HG02970 (cell line): ENCODE results near the gene ADH5.
"Not testable (repeated sequence)": the region's sequence is repeated elsewhere in the genome, so short reads cannot be mapped to it uniquely, and the experiment has no call there.

ENCODE experiments used
- ATAC-seq: cut with Tn5 transposase; IDR thresholded peaks from one replicate; pipeline ENCODE4 v1.9.1; 2021; ENCODE audit warnings: mild to moderate bottlenecking, moderate library complexity, moderate number of reproducible peaks; ENCODE audit not compliant: unreplicated experiment, low FRiP score

Gene ADH5

DNA sequence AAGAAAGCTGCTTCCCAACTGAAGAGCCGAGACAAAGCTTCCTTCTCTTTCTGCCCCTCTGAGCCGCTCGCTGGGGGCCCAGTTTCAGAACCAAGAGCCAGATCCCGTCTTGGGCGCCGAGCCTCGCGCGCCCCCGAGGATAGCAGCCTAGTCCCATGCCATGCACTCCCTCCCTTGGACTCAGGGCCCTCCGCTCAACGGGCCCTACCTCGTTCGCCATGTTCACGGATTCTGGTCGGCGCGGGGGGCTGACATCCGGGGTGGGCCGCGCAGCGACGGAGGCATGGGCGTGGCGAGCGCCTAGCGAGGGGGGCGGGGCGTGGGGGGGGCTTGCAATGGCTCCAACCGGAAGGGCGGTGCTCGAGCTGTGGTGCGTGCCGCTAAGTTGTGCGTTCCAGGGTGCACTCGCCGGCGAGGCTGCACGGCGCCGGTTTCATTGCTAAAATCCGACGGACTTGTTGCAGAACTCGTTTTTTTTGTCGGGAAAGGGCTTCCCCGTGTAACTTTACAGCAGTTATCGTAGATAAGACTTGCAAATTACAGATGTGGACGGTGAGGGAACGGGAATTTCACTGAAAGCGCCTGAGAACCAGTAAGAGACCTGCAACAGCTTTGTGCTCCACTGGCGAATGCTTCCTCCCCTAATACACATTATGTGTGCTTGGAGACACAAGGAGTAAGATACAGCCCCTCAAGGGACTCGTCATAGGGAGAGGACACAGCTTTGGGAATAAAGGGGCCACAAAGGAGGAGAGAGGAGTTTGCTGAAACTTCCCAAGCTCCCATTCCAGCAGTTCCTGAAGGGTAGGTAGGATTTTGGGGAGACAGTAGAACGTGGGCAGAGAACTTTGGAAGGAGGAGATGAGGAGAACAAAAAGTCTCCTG is at the start of gene ADH5:
Gene ADH5, minus strand, starts transcription at position 308 of the 885 bp plus-strand sequence. Its CDS starts 88 bp downstream, at position 220.
- peak; percentile 98 for ATAC-seq

DNA sequence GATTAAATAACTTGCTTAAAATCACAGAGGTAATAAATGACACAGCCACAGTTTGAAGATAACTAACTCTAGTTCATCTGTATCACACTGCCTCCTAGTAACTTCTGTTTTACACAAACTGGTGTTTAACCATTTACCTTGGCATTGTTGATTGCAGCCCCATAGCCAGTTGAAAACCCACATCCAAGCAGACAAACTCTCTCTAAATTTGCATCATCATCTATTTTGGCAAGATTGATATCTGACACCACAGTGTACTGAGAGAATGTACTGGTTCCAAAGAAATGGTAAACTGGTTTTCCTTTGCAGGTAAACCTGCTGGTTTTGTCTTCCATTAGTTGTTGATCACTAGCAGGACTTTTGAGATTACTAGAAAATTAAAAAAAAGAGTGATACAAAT is 47.7 kb upstream of the ADH5 start:
- ATAC-seq, result no peak

DNA sequence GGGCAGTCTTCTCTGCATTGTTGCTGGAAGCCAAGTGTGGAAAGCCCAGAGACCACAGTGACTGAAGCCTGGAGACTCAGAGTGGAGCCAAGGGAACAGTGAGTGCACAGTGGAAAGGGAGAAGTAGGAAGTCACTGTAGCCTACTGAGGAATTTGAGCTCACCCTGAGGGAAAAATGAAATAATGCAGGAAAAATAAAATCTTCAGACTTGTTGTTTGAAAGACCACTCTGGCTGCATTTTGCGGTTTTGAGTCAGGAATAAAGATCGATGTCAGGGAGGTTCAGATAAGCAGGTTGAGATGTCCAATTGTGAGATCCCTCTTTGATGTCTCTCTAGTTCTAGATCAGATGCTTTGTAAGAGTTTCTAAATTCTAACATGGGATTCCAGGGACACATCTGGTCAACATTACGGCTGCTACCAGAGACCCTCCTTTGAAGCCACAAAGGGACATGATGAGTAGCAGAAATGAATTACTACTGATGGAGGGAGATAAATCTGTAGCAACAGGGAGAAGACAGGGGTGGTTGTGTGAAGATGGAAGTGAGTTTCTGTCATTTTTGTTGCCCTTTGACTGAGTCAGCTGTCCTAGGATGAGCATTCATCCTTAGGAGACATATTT is 47.1 kb upstream of the ADH5 start:
- no peak for ATAC-seq

DNA sequence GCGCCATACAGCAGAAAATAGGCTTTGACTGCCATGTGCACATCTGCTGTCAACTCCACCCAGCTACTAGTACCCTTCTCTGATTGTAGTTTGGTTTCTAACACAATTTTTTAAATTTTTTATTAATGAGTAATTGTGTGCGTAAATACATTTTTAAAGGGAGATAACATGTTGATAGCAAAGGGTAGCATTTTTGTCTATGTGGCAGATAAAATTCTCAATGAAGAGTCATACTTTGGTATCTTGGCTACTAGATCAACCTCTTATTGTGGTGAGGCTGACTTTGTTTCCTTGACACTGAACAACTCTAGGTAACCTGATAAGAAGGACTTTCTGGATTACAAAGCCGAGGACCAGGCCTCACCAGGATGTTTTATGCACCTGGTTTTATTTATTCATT is 46.0 kb upstream of the ADH5 start:
- ATAC-seq, result no peak

DNA sequence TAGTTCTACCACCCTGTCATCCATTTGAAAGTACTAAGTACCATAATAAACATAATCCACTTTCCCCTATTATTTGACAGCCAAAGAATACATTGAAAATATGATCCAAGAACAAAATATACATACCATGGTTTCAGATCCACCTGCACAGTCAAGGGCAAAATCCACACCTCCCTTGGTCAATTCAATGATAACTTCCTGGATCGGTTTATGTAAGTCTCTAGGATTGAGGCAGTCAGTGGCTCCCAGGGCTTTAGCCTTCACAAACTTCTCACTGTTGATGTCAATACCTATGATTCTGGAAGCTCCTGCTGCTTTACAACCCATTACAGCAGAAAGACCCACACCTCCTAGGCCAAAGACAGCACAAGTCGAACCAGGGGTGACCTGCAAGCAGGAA is 42.8 kb upstream of the ADH5 start:
- no peak for ATAC-seq

DNA sequence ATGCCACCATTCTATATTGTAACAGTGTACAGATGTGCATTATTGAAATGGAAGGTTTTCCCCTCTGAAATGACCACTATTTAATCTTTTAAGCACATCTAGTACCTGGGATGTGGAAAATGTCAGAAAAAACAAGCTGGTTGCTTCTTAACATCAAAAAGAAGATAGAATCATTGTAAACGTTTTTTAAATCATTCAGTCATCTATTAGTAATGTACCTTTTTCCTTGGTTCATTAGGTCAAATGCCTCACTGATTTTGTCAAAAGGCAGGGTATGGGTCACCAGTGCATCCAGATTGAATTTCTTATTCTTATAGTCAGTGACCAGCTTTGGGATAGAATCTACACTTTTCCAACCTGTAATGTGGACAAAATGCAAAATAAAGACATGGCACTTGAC is 37.8 kb upstream of the ADH5 start:
- ATAC-seq, result no peak

DNA sequence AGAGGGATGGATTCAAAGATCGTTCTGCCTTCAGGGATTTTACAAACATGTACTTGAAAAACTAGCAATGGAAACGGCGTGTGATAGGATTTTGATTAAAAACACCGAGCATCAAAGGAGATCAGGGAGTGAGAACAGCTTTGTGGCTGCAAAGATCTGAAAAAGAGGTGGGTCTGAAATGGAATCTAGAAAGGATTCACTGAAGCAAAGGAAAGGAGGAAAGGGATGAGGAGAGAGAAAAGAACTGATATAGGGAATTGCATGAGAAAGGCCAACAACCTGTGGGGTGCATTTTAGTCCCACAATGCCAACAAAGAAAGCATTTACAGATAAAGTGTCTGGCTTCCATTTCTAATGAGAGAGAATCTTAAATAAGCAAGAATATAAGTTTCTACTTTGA is 32.4 kb upstream of the ADH5 start:
- ATAC-seq, result no peak

DNA sequence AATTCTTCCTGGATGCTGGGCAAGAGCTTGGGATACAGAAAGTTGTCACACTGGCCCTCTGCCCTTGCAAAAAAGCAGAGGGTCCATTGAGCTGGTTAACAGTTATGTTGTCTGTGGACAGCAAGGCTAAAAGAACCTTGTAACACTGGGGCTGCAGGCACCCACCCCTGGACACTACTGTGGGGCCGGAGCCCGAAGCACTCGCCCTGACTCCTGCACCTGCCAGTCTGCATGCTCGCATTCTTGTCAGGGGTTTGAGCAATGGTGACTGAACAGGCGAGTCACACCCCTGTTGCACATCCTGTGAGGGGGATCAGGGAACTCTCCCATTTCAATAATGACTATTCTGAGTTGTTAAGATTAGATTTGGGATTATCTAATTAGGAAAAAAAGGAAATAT is 31.9 kb upstream of the ADH5 start:
- no peak for ATAC-seq

DNA sequence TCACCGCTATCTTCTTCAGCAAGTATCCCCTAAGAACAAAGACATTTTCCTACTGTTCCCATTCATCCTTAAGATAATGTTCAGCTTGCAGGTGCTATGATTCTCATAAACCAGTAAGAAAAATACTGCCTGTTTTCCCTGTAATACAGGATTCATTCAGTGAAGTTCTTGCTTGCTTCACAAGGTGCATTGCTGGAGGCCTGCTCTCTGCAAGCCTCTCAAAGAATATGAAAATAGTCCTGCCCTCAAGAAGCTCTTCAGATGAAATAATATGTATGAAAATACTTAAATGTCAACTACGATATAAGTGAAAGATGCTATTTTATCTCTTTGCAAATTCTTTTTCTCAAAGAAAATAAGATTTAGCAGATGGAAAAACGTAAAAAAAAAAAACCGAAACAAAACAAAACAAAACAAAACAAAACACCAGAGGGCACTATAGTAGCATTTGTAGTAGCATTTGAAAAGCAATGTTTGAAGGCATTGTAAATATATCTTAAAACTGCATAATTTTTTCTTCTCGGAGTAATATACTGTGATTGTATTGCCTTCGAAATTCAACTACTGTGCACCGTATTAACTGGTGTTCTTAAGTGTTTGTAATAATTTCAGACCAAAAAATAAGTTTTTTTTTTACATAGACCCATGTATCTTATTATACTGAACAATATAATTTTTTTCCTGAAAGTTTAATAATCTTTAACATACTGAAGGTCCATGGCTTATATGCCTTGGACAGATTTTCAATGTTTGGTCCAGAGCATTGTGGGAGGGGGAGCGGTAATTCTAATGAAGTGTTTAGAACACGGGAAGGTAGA is 29.5 kb upstream of the ADH5 start:
- ATAC-seq, result no peak

DNA sequence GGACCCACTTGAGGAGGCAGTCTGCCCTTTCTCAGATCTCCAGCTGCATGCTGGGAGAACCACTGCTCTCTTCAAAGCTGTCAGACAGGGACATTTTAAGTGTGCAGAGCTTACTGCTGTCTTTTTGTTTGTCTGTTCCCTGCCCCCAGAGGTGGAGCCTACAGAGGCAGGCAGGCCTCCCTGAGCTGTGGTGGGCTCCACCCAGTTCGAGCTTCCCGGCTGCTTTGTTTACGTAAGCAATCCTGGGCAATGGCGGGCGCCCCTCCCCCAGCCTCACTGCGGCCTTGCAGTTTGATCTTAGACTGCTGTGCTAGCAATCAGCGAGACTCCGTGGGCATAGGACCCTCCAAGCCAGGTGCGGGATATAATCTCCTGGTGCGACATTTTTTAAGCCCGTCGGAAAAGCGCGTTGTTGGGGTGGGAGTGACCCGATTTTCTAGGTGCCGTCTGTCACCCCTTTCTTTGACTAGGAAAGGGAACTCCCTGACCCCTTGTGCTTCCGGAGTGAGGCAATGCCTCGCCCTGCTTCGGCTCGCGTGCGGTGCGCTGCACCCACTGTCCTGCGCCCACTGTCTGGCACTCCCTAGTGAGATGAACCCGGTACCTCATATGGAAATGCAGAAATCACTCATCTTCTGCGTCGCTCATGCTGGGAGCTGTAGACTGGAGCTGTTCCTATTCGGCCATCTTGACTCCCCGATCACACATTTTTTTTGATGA is 28.7 kb upstream of the ADH5 start:
- ATAC-seq, result not testable (repeated sequence)

DNA sequence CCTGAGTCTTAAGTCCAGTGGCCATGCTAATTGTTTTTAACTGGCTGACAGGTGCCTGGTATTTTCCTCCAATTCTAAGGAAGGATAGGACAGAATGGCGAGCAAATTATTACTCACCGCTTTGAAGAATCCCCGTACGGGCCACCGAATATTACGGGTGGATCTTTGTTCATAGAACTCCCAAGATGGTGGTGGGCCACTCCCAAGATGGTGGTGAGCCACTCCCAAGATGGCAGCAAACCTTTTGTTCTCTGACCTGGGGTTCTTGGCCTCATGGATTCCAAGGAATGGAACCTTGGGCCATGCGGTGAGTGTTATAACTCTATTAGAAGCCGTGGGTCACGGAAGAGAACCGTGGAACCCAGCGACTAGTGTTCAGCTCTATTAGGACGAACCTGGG is 20.7 kb upstream of the ADH5 start:
- not testable (repeated sequence) for ATAC-seq

DNA sequence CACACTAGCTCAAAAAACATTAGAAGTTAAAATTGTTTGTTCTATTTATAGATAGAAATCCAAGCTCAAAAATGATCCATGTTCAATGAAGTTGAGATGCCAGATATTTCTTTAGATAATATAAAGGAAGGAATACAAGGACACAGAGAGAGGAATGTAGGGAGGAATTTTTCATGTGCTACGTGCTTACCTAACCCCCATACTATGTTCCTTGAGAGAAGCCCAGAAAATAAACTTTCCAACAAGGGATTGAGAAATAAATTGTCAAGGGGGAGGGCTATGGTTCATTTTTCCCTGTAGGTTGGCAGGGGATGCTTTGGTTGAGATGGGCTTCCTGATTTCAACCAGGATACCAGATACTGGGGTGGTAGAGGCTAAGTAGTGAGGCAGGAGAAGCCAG is 15.6 kb upstream of the ADH5 start:
- no peak for ATAC-seq

DNA sequence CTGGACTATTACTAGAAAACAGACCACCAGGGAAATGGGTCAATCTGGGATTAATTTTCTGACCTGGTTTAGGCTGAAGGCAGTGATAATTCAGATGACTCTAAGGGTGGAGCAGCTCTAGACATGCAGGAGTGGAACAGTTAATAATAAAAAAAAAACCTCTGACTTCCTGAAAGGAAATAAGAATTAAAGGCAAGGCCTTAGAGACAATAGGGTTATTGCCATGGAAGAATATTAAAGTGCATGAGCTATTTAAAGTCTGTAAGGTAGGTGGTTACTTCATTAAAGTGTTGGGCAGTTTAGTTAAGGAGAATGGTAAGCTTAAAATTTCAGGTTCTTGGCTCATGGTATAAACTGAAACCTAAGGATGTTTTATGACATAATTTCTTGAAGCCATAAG is 14.6 kb upstream of the ADH5 start:
- no peak for ATAC-seq

DNA sequence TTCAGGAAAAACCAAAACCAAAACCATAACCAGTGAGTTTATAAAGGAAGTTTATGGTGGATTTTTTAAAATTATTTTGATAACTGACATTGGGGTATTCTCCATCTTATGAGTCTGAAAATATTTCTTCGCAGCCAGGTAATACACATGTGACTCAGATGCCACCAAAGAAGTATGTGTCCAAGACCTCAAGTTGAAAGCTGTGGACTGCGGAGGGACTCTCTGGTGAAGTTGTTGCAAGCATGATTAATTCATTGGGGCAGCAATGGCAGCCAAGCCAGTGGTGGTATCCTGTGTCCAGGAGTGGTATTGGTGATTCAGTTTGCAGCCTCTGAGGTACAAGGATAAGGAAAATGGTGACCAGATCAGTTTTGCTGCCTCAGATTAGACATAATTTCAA is 14.0 kb upstream of the ADH5 start:
- no peak for ATAC-seq

DNA sequence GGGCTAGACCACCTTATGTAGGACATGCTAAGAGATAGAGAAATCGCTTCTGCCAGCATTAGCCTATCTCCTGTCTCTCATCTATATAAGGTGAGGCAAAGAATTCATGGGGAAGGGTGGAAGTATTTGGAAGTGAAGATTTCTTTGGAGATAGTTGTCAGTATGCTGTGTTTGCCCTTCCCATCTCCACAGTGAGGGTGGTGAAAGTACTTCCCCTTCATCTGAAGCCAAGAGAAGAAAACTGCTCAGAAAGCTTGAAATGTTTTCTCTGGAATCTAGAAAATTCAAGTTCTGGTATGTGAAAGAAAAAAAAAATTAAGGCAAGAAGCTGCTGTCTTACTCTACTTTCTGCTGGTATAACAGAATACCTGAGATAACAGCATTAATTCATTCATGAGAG is 12.3 kb upstream of the ADH5 start:
- no peak for ATAC-seq

DNA sequence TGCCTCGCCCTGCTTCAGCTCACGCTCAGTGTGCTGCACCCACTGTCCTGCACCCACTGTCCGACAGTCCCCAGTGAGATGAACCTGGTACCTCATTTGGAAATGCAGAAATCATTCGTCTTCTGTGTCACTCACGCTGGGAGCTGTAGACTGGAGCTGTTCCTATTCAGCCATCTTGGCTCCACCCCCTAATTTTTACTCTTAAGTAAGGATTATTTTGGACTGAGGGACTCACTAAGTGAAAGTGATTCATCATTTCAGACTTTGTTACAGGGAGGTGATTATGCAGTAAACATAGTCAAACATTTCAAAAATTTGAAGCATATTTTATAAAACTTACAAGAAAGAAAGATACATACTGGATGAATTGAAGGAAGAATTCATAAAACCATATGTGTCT is 11.2 kb upstream of the ADH5 start:
- ATAC-seq, result not testable (repeated sequence)

DNA sequence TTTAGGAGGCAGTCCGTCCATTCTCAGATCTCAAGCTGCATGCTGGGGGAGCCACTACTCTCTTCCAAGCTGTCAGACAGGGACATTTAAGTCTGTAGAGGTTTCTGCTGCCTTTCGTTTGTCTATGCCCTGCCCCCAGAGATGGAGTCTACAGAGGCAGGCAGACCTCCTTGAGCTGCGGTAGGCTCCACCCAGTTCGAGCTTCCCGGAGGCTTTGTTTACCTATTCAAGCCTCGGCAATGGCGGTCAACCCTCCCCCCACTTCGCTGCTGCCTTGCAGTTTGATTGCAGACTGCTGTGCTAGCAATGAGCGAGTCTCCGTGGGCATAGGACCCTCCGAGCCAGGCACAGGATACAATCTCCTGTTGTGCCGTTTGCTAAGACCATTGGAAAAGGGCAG is 10.7 kb upstream of the ADH5 start:
- ATAC-seq, result no peak

DNA sequence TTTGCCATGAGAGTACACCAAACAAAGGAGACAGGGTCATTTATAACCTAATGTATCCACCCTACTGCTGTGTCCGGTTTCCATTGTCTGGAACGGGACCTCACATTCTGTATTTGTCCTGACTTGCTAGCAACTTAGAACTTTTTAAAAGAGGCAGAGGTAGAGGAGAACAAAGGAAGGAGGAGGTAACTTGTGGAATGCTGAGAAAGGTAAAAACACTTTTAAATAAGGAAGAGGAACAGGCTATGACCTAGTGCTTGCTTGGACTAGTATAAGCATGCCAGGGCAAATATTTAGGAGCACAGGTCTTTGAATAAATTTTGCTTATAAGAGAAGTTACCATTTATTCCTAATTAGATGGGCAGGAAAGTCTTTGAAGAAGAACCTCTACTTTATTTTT is 3.3 kb upstream of the ADH5 start:
- ATAC-seq, result not testable (repeated sequence)

DNA sequence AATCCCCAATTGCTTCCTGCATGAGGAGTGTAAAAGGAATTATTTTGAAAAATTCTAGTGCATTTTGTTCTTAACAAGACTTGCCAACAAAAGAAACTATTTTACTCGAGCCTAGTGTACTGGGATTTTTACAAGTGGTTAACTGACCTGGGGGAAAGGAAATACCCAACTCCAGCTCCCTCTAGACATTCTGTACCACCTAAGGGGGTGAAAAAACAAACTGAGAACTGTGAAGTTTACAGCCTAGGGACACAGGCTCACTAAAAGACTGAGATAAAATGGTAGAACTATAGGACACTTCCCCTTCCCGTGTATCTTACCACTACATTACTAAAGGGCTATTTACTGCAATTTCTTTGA is 2.6 kb upstream of the ADH5 start:
- no peak for ATAC-seq

DNA sequence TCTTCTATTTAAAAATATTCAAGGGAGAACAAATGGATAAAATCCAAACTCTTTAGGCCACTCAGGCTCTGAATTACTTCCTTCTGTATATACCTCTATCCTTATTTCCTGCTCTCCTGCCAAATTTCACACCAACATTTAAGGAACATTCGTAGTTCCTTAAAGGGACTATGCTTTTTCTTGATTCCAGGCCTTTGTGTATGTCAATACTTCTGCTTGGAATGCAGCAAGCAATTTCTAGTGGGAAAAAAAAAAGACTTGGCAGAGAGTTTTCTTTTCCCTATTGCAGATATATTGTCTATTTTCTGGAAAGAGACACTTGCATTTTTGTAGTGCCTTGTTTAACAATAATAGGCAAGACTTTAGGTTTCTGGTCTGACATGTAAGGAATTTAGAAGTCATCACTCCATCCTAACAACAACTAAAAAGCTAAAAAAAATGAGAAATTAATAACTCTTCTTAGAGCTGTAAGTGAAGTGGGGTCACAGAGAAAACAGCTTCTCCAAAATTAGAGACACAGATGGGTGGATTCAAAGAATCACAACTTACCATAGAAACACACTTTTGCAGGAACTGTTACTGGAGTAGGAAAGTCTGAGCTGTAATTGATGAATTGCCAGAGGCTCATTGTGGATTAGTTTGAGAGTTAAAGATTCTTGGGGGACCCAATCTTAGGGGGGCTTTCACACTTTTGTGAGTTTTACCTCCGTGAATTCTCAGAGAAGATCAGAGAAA is 2.1 kb upstream of the ADH5 start:
- ATAC-seq, result no peak
